Panc1 (cell line): Measurements from ENCODE around the gene SIL1. TPM values are rescaled to one million over a fixed set of nuclear protein-coding genes. Genes with fewer than 3 reads are reported as not detected.

Experiments used
- ATAC-seq: fragments of 200-7000 bp; cut with Tn5 transposase; 2 replicates; pipeline ENCODE4 v1.9.1; 2020; ENCODE audit warnings: mild to moderate bottlenecking, moderate library complexity
- BruUV-seq: library from RNA; stranded (reverse); fragments of 400-500 nt; replicated peaks from 2 replicates; lab custom pipeline; 2021; lab: Mats Ljungman, UMichigan
- CTCF ChIA-PET: fragments of 300-600 bp; sonication (Branson Sonifier 250); formaldehyde crosslinking; loops from one replicate; lab custom pipeline; 2022; ENCODE audit warnings: antibody characterized with exemption; lab: Charles Lee
- POLR2A ChIA-PET: fragments of 300-600 bp; sonication (Branson Sonifier 250); formaldehyde crosslinking; loops from one replicate; lab custom pipeline; 2022; ENCODE audit warnings: antibody characterized with exemption; lab: Charles Lee
- DNase-seq: peaks from one replicate; pipeline ENCODE4 v3.0.0-alpha.2; 2010; ENCODE audit warnings: low read depth, low spot score
- H3K27ac ChIP-seq: 2 replicates; pipeline ENCODE4 v1.5.1; 2011; ENCODE audit warnings: mild to moderate bottlenecking, low read length, inconsistent platforms
- H3K27me3 ChIP-seq: fragments of 200-500 bp; sonication (Bioruptor generic); 2 replicates; pipeline ENCODE4 v1.6.0; 2014; ENCODE audit warnings: low read length, inconsistent platforms; ENCODE audit not compliant: control insufficient read depth, insufficient read depth
- H3K36me3 ChIP-seq: fragments of 200-500 bp; sonication (Bioruptor generic); 2 replicates; pipeline ENCODE4 v1.5.1; 2014; ENCODE audit warnings: inconsistent platforms, mild to moderate bottlenecking, low read length, moderate library complexity; ENCODE audit not compliant: control insufficient read depth, insufficient read depth
- H3K4me1 ChIP-seq: 2 replicates; pipeline ENCODE4 v1.5.1; 2011; ENCODE audit warnings: inconsistent platforms, mild to moderate bottlenecking, low read length, moderate library complexity; ENCODE audit not compliant: control insufficient read depth, insufficient read depth
- H3K4me3 ChIP-seq, 2 experiments: 2 replicates each; pipeline ENCODE4 v1.5.1; 2011 to 2012; ENCODE audit warnings: low read depth in 2 of 2, low read length in 2 of 2, mild to moderate bottlenecking in 2 of 2, inconsistent platforms in 1 of 2, moderate library complexity in 1 of 2
- H3K9me3 ChIP-seq: fragments of 200-500 bp; sonication (Bioruptor generic); 2 replicates; pipeline ENCODE4 v1.5.1; 2014; ENCODE audit warnings: low read depth, mild to moderate bottlenecking, inconsistent platforms, low read length, moderate library complexity; ENCODE audit not compliant: control insufficient read depth, insufficient read depth
- POLR2AphosphoS5 ChIP-seq: IDR thresholded peaks from 2 replicates; pipeline ENCODE4 v1.6.1; 2012; ENCODE audit warnings: mild to moderate bottlenecking, low read depth, low read length, moderate library complexity
- SIN3A ChIP-seq: IDR thresholded peaks from 2 replicates; pipeline ENCODE4 v1.6.1; 2012; ENCODE audit warnings: low read depth, mild to moderate bottlenecking, low read length, moderate library complexity, borderline replicate concordance; ENCODE audit not compliant: insufficient read depth
- TCF7L2 ChIP-seq: IDR thresholded peaks from 2 replicates; pipeline ENCODE4 v1.6.1; 2011; ENCODE audit warnings: mild to moderate bottlenecking, low read depth, low read length, inconsistent platforms
- in situ Hi-C: cut with HindIII; loops from 2 replicates; pipeline ENCODE4 v1.10.0; 2016; ENCODE audit warnings: low sequenced_read_pairs, low pct_unique_long_range_greater_than_20kb
- intact Hi-C: fragments of 100-400 bp; cut with micrococcal nuclease; formaldehyde crosslinking; loops from one replicate; pipeline ENCODE4 v1.10.0; 2022; ENCODE audit not compliant: unreplicated experiment
- total RNA-seq: library from RNA; stranded (reverse); gene quantifications from one replicate; pipeline ENCODE4 v1.2.1, GENCODE V29; 2021; ENCODE audit not compliant: unreplicated experiment
- TF ChIP-seq, protein P1 (sequence below): fragments of 450-650 bp; IDR thresholded peaks from 2 replicates; pipeline ENCODE4 v1.5.1; 2017; ENCODE audit warnings: mild to moderate bottlenecking
- TF ChIP-seq, protein P2 (sequence below), 2 experiments: IDR thresholded peaks; 2 replicates each; pipeline ENCODE4 v1.6.1; 2011 to 2012; ENCODE audit warnings: low read depth in 2 of 2, control low read depth in 1 of 2, low read length in 1 of 2, mild to moderate bottlenecking in 1 of 2, moderate library complexity in 1 of 2; ENCODE audit not compliant: insufficient read depth in 1 of 2

The SIL1 gene
- total RNA-seq, 1 experiment from 2014 or later = 35.4 TPM

DNA sequence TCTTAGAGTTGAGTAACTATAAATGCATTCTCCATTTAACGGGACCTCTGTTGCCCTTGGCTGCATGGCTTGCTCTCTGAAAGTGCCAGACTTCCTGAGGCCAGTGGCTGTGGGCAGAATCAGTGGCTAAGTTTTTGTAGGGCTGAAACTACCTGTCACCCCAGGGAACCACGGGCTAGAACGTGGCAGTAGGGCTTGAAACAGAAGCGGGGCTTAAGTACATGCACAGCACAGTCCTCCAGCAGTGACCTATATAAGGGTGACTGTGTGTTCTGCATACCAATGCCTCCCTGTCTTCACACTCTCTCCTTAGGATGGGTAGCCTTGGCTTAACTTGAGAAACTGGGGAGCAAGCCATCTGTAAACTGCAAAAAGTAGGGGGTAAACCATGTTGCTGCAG, 279.5 kb downstream of the SIL1 start:
- in situ Hi-C loops (no loop called here), intact Hi-C loops (no loop called here)
- Histone ChIP-seq H3K9me3 (no peaks in the 10 kb centered on the region), H3K27me3 (no peaks in the 10 kb centered on the region), H3K4me3 (no peak overlapping the region), H3K4me1 (no peaks in the 10 kb centered on the region), H3K36me3 (no peaks in the 10 kb centered on the region), H3K27ac (no peak overlapping the region)
- BruUV-seq = no TSS peak
- ATAC-seq (no peak), DNase-seq (no peak)
- ChIA-PET CTCF (no interaction called here), POLR2A (no interaction called here)
- TF ChIP-seq TCF7L2 (no peak), POLR2AphosphoS5 (no peak), SIN3A (no peak)
- TF ChIP-seq, protein P1, sequence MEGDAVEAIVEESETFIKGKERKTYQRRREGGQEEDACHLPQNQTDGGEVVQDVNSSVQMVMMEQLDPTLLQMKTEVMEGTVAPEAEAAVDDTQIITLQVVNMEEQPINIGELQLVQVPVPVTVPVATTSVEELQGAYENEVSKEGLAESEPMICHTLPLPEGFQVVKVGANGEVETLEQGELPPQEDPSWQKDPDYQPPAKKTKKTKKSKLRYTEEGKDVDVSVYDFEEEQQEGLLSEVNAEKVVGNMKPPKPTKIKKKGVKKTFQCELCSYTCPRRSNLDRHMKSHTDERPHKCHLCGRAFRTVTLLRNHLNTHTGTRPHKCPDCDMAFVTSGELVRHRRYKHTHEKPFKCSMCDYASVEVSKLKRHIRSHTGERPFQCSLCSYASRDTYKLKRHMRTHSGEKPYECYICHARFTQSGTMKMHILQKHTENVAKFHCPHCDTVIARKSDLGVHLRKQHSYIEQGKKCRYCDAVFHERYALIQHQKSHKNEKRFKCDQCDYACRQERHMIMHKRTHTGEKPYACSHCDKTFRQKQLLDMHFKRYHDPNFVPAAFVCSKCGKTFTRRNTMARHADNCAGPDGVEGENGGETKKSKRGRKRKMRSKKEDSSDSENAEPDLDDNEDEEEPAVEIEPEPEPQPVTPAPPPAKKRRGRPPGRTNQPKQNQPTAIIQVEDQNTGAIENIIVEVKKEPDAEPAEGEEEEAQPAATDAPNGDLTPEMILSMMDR = no peak
- TF ChIP-seq, protein P2, sequence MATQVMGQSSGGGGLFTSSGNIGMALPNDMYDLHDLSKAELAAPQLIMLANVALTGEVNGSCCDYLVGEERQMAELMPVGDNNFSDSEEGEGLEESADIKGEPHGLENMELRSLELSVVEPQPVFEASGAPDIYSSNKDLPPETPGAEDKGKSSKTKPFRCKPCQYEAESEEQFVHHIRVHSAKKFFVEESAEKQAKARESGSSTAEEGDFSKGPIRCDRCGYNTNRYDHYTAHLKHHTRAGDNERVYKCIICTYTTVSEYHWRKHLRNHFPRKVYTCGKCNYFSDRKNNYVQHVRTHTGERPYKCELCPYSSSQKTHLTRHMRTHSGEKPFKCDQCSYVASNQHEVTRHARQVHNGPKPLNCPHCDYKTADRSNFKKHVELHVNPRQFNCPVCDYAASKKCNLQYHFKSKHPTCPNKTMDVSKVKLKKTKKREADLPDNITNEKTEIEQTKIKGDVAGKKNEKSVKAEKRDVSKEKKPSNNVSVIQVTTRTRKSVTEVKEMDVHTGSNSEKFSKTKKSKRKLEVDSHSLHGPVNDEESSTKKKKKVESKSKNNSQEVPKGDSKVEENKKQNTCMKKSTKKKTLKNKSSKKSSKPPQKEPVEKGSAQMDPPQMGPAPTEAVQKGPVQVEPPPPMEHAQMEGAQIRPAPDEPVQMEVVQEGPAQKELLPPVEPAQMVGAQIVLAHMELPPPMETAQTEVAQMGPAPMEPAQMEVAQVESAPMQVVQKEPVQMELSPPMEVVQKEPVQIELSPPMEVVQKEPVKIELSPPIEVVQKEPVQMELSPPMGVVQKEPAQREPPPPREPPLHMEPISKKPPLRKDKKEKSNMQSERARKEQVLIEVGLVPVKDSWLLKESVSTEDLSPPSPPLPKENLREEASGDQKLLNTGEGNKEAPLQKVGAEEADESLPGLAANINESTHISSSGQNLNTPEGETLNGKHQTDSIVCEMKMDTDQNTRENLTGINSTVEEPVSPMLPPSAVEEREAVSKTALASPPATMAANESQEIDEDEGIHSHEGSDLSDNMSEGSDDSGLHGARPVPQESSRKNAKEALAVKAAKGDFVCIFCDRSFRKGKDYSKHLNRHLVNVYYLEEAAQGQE (IDR thresholded peaks at IDR 0.05; ENCODE audit: insufficient read depth in 1 of 2, low read depth in 2 of 2, low read length in 1 of 2) = no peak

DNA sequence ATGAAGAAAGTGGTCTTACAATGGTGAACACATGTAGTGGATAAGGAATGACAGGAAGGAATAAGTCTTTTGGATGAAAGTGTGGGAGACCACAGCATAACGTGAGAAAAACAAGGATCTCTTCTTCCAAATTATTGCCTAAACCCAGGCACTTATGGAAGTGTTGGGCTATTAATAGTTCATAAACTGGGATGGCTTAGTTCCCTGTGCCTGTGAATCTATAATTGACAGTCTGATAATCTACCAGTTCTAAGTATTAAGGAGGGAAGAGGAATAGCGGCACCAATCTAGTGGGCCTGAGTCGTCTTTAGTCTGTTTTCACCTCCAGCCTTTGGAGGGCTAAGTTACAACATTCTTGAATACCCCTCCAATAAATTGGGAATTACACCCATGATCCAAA, 283.8 kb downstream of the SIL1 start:
- in situ Hi-C loops = no loop called here
- H3K4me3 ChIP-seq = no peak overlapping the region
- no peak for ATAC-seq

More for the DNA sequence above, 283.8 kb downstream of the SIL1 start:
- ChIA-PET POLR2A (no interaction called here), CTCF (no interaction called here)
- Histone ChIP-seq H3K27me3 (no peaks in the 10 kb centered on the region), H3K36me3 (no peaks in the 10 kb centered on the region), H3K4me1 (no peaks in the 10 kb centered on the region), H3K27ac (no peak overlapping the region), H3K9me3 (no peaks in the 10 kb centered on the region)
- BruUV-seq = no TSS peak
- intact Hi-C loops = no loop called here
- TF ChIP-seq TCF7L2 (no peak), SIN3A (no peak), POLR2AphosphoS5 (no peak)
- TF ChIP-seq, protein P1 = no peak
- TF ChIP-seq, protein P2 (IDR thresholded peaks at IDR 0.05; ENCODE audit: insufficient read depth in 1 of 2, low read depth in 2 of 2, low read length in 1 of 2) = no peak
- DNase-seq = no peak
